GM23338 (cell line): Measurements from ENCODE around the gene KRTCAP2.

ENCODE experiments used
- CREB1 ChIP-seq: fragments of 250-450 bp; sonication (Bioruptor Pico); IDR thresholded peaks from 2 replicates; pipeline ENCODE4 v1.5.0; 2020; ENCODE audit warnings: low read depth, mild to moderate bottlenecking, moderate library complexity
- EZH2 ChIP-seq: fragments of 200-600 bp; sonication (generic); IDR thresholded peaks from one replicate; pipeline ENCODE4 v1.8.0; 2017; ENCODE audit warnings: antibody characterized with exemption, mild to moderate bottlenecking, low read depth; ENCODE audit not compliant: unreplicated experiment
- EZH2phosphoT487 ChIP-seq: fragments of 200-600 bp; sonication (generic); IDR thresholded peaks from one replicate; pipeline ENCODE4 v1.8.1; 2018; ENCODE audit warnings: antibody characterized with exemption; ENCODE audit not compliant: unreplicated experiment
- JUNB ChIP-seq: IDR thresholded peaks from one replicate; pipeline ENCODE4 v1.6.1; 2016; ENCODE audit warnings: antibody characterized with exemption; ENCODE audit not compliant: unreplicated experiment
- NANOG ChIP-seq: IDR thresholded peaks from 2 replicates; pipeline ENCODE4 v1.6.1; 2016; ENCODE audit warnings: antibody characterized with exemption, borderline replicate concordance
- POLR2AphosphoS5 ChIP-seq: IDR thresholded peaks from 2 replicates; pipeline ENCODE4 v1.6.1; 2016; ENCODE audit warnings: antibody characterized with exemption, low read depth
- STAT1 ChIP-seq: IDR thresholded peaks from one replicate; pipeline ENCODE4 v1.6.1; 2016; ENCODE audit warnings: antibody characterized with exemption; ENCODE audit not compliant: unreplicated experiment
- ZNF114 ChIP-seq: fragments of 250-450 bp; sonication (Bioruptor Pico); IDR thresholded peaks from 2 replicates; pipeline ENCODE4 v1.5.0; 2020; ENCODE audit warnings: mild to moderate bottlenecking, moderate library complexity
- ZNF331 ChIP-seq: fragments of 250-450 bp; sonication (Bioruptor Pico); IDR thresholded peaks from 2 replicates; pipeline ENCODE4 v1.5.0; 2020; ENCODE audit warnings: low read depth, mild to moderate bottlenecking, moderate library complexity
- TF ChIP-seq, protein P1 (sequence below), 2 experiments: fragments of 200-600 bp in 1 of 2; sonication (generic) in 1 of 2; conservative IDR thresholded peaks; 2 replicates each; pipeline versions ENCODE4 v1.5.1 to v1.6.1; 2016 to 2017; ENCODE audit warnings: antibody characterized with exemption in 2 of 2, low read depth in 2 of 2, mild to moderate bottlenecking in 2 of 2, moderate library complexity in 1 of 2
- TF ChIP-seq, protein P2 (sequence below): IDR thresholded peaks from one replicate; pipeline ENCODE4 v1.6.1; 2018; ENCODE audit warnings: antibody characterized with exemption; ENCODE audit not compliant: unreplicated experiment
- TF ChIP-seq, protein P3 (sequence below): IDR thresholded peaks from 2 replicates; pipeline ENCODE4 v1.6.1; 2016; ENCODE audit warnings: antibody characterized with exemption
- TF ChIP-seq, protein P4 (sequence below): fragments of 250-450 bp; sonication (Bioruptor Pico); IDR thresholded peaks from 2 replicates; pipeline ENCODE4 v1.5.0; 2020; ENCODE audit warnings: mild to moderate bottlenecking, moderate library complexity

DNA sequence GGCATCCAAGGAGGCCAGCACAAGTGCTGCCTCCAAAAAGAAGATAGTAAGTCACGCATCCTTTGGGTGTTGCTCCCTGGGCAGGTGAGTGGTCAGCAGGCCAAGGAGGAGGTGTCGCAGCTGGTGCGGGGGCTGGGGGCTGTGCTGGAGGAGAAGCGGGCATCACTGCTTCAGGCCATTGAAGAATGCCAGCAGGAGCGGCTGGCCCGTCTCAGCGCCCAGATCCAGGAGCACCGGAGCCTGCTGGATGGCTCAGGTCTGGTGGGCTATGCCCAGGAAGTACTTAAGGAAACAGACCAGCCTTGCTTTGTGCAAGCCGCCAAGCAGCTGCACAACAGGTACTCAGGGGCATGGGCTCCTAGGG, 4.8 kb upstream of the KRTCAP2 start:
- TF ChIP-seq, protein P1, sequence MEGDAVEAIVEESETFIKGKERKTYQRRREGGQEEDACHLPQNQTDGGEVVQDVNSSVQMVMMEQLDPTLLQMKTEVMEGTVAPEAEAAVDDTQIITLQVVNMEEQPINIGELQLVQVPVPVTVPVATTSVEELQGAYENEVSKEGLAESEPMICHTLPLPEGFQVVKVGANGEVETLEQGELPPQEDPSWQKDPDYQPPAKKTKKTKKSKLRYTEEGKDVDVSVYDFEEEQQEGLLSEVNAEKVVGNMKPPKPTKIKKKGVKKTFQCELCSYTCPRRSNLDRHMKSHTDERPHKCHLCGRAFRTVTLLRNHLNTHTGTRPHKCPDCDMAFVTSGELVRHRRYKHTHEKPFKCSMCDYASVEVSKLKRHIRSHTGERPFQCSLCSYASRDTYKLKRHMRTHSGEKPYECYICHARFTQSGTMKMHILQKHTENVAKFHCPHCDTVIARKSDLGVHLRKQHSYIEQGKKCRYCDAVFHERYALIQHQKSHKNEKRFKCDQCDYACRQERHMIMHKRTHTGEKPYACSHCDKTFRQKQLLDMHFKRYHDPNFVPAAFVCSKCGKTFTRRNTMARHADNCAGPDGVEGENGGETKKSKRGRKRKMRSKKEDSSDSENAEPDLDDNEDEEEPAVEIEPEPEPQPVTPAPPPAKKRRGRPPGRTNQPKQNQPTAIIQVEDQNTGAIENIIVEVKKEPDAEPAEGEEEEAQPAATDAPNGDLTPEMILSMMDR (conservative IDR thresholded peaks at IDR 0.05; ENCODE audit: low read depth in 2 of 2) = no peak
- no peak for TF ChIP-seq JUNB
- TF ChIP-seq, protein P2, sequence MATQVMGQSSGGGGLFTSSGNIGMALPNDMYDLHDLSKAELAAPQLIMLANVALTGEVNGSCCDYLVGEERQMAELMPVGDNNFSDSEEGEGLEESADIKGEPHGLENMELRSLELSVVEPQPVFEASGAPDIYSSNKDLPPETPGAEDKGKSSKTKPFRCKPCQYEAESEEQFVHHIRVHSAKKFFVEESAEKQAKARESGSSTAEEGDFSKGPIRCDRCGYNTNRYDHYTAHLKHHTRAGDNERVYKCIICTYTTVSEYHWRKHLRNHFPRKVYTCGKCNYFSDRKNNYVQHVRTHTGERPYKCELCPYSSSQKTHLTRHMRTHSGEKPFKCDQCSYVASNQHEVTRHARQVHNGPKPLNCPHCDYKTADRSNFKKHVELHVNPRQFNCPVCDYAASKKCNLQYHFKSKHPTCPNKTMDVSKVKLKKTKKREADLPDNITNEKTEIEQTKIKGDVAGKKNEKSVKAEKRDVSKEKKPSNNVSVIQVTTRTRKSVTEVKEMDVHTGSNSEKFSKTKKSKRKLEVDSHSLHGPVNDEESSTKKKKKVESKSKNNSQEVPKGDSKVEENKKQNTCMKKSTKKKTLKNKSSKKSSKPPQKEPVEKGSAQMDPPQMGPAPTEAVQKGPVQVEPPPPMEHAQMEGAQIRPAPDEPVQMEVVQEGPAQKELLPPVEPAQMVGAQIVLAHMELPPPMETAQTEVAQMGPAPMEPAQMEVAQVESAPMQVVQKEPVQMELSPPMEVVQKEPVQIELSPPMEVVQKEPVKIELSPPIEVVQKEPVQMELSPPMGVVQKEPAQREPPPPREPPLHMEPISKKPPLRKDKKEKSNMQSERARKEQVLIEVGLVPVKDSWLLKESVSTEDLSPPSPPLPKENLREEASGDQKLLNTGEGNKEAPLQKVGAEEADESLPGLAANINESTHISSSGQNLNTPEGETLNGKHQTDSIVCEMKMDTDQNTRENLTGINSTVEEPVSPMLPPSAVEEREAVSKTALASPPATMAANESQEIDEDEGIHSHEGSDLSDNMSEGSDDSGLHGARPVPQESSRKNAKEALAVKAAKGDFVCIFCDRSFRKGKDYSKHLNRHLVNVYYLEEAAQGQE = no peak
- no peak for TF ChIP-seq POLR2AphosphoS5
- no peak for TF ChIP-seq EZH2
- no peak for TF ChIP-seq CREB1
- no peak for TF ChIP-seq EZH2phosphoT487
- TF ChIP-seq, protein P3, sequence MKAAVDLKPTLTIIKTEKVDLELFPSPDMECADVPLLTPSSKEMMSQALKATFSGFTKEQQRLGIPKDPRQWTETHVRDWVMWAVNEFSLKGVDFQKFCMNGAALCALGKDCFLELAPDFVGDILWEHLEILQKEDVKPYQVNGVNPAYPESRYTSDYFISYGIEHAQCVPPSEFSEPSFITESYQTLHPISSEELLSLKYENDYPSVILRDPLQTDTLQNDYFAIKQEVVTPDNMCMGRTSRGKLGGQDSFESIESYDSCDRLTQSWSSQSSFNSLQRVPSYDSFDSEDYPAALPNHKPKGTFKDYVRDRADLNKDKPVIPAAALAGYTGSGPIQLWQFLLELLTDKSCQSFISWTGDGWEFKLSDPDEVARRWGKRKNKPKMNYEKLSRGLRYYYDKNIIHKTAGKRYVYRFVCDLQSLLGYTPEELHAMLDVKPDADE = no peak
- no peak for TF ChIP-seq NANOG
- no peak for TF ChIP-seq ZNF114 (CRISPR knock-in tag)
- no peak for TF ChIP-seq STAT1
- TF ChIP-seq, protein P4, sequence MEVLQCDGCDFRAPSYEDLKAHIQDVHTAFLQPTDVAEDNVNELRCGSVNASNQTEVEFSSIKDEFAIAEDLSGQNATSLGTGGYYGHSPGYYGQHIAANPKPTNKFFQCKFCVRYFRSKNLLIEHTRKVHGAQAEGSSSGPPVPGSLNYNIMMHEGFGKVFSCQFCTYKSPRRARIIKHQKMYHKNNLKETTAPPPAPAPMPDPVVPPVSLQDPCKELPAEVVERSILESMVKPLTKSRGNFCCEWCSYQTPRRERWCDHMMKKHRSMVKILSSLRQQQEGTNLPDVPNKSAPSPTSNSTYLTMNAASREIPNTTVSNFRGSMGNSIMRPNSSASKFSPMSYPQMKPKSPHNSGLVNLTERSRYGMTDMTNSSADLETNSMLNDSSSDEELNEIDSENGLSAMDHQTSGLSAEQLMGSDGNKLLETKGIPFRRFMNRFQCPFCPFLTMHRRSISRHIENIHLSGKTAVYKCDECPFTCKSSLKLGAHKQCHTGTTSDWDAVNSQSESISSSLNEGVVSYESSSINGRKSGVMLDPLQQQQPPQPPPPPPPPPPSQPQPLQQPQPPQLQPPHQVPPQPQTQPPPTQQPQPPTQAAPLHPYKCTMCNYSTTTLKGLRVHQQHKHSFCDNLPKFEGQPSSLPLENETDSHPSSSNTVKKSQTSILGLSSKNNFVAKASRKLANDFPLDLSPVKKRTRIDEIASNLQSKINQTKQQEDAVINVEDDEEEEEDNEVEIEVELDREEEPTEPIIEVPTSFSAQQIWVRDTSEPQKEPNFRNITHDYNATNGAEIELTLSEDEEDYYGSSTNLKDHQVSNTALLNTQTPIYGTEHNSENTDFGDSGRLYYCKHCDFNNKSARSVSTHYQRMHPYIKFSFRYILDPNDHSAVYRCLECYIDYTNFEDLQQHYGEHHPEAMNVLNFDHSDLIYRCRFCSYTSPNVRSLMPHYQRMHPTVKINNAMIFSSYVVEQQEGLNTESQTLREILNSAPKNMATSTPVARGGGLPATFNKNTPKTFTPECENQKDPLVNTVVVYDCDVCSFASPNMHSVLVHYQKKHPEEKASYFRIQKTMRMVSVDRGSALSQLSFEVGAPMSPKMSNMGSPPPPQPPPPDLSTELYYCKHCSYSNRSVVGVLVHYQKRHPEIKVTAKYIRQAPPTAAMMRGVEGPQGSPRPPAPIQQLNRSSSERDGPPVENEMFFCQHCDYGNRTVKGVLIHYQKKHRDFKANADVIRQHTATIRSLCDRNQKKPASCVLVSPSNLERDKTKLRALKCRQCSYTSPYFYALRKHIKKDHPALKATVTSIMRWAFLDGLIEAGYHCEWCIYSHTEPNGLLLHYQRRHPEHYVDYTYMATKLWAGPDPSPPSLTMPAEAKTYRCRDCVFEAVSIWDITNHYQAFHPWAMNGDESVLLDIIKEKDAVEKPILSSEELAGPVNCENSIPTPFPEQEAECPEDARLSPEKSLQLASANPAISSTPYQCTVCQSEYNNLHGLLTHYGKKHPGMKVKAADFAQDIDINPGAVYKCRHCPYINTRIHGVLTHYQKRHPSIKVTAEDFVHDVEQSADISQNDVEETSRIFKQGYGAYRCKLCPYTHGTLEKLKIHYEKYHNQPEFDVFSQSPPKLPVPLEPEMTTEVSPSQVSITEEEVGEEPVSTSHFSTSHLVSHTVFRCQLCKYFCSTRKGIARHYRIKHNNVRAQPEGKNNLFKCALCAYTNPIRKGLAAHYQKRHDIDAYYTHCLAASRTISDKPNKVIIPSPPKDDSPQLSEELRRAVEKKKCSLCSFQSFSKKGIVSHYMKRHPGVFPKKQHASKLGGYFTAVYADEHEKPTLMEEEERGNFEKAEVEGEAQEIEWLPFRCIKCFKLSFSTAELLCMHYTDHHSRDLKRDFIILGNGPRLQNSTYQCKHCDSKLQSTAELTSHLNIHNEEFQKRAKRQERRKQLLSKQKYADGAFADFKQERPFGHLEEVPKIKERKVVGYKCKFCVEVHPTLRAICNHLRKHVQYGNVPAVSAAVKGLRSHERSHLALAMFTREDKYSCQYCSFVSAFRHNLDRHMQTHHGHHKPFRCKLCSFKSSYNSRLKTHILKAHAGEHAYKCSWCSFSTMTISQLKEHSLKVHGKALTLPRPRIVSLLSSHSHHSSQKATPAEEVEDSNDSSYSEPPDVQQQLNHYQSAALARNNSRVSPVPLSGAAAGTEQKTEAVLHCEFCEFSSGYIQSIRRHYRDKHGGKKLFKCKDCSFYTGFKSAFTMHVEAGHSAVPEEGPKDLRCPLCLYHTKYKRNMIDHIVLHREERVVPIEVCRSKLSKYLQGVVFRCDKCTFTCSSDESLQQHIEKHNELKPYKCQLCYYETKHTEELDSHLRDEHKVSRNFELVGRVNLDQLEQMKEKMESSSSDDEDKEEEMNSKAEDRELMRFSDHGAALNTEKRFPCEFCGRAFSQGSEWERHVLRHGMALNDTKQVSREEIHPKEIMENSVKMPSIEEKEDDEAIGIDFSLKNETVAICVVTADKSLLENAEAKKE (CRISPR knock-in tag) = no peak
- TF ChIP-seq ZNF331 (CRISPR knock-in tag) = no peak
